Measurements from ENCODE around the gene AP1G2. TPM values are rescaled to one million over a fixed set of nuclear protein-coding genes. Genes with fewer than 3 reads are reported as not detected.
A peak's percentile ranks its signal among the peaks of the same experiment; 100 is the strongest.

Gene AP1G2
- total and polyA plus RNA-seq, 2 of the 13 experiments (the other 11 are each of a cell fraction or from before 2014, with no cell fraction given): 96.9 to 611 TPM

DNA sequence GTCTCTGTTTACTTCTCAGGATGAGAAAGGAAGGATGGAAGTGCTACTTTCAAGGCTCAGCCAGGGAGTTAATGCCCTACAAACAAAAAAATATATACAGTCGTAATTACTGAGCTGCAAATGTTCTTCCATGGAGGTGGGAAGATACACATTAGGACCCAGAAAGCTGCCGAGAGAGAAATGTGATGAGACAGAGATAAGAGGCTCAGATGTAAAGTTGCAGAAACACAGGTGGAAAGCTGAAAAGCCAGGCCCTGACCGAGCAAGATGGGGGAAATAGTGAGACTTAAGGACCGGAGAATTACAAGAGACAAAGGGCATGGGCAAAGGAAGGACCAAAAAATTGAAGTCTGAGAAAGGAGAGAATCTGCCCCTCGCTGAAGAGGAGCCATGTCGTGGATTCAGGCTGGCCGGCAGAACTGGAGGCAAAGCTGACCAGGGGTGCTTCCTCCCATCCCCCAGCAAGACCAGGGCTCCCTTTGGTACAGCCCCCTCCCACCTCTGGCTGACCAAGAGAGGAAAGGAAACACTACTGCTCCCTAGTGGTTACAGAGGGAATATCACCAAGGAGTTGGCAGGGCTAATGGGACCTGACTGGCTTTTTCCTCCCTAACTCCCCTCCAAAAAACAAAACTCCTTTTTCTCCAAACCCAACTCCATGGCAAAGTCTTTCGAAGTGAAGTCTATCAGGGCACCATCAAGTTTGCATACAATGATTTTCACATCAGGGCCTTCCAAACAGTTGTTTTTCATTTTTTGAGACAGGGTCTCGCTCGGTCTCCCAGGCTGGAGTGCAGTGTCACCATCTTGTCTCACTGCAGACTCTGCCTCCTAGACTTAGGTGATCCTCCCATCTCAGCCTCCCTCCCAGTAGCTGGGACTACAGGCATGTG, 28.1 kb downstream of the AP1G2 start (continued):
- TF ChIP-seq SNAPC4 (CRISPR knock-in tag; IDR thresholded peaks at IDR 0.05) (no peak), LBX2 (CRISPR knock-in tag; IDR thresholded peaks at IDR 0.05; ENCODE audit: borderline replicate concordance) (no peak), TEAD3 (CRISPR knock-in tag; optimal IDR thresholded peaks at IDR 0.05; ENCODE audit: borderline replicate concordance) (peak; percentile 40), TCF12 (IDR thresholded peaks at IDR 0.05) (no peak), TCF12 (CRISPR knock-in tag; IDR thresholded peaks at IDR 0.05) (0 out of 2 replicates have a peak, but pooled peaks have one; percentile 40), FOXA1 (IDR thresholded peaks at IDR 0.05) (no peak), FOXA1 (CRISPR knock-in tag; IDR thresholded peaks at IDR 0.05) (no peak), ZNF614 (CRISPR knock-in tag; IDR thresholded peaks at IDR 0.05; ENCODE audit: borderline replicate concordance) (no peak; the same call in 1 of the 2 replicates), SNAI1 (CRISPR knock-in tag; IDR thresholded peaks at IDR 0.05; ENCODE audit: borderline replicate concordance) (no peak), PAX8 (CRISPR knock-in tag; IDR thresholded peaks at IDR 0.05; ENCODE audit: borderline replicate concordance) (no peak), ZNF782 (CRISPR knock-in tag; IDR thresholded peaks at IDR 0.05; ENCODE audit: borderline replicate concordance) (0 out of 2 replicates have a peak, but pooled peaks have one; percentile 67), ZNF777 (CRISPR knock-in tag; IDR thresholded peaks at IDR 0.05) (no peak), ZBTB7A (CRISPR knock-in tag; IDR thresholded peaks at IDR 0.05) (peak; percentile 72; the same call in 1 of the 2 replicates), ZFP41 (CRISPR knock-in tag; IDR thresholded peaks at IDR 0.05; ENCODE audit: borderline replicate concordance) (0 out of 2 replicates have a peak, but pooled peaks have one; percentile 20), SNAPC2 (CRISPR knock-in tag; IDR thresholded peaks at IDR 0.05) (no peak), AHR (CRISPR knock-in tag; IDR thresholded peaks at IDR 0.05) (peak; percentile 68; the same call in 1 of the 2 replicates), ZNF687 (CRISPR knock-in tag; IDR thresholded peaks at IDR 0.05) (peak; percentile 39)
- TF ChIP-seq, protein P1, sequence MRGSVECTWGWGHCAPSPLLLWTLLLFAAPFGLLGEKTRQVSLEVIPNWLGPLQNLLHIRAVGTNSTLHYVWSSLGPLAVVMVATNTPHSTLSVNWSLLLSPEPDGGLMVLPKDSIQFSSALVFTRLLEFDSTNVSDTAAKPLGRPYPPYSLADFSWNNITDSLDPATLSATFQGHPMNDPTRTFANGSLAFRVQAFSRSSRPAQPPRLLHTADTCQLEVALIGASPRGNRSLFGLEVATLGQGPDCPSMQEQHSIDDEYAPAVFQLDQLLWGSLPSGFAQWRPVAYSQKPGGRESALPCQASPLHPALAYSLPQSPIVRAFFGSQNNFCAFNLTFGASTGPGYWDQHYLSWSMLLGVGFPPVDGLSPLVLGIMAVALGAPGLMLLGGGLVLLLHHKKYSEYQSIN (CRISPR knock-in tag; IDR thresholded peaks at IDR 0.05; ENCODE audit: borderline replicate concordance): no peak
